PC-9 (cell line): ENCODE results near the gene ANKRD11. TPM values are rescaled to one million over a fixed set of nuclear protein-coding genes. Genes with fewer than 3 reads are reported as not detected.

ENCODE experiments used
- BruUV-seq: library from RNA; stranded (reverse); fragments of 400-500 nt; replicated peaks from 2 replicates; lab custom pipeline; 2021; lab: Mats Ljungman, UMichigan
- CTCF ChIA-PET: fragments of 300-600 bp; sonication (Branson Sonifier 250); formaldehyde crosslinking; loops from one replicate; lab custom pipeline; 2022; ENCODE audit warnings: antibody characterized with exemption; lab: Charles Lee
- POLR2A ChIA-PET: fragments of 300-600 bp; sonication (Branson Sonifier 250); formaldehyde crosslinking; loops from one replicate; lab custom pipeline; 2022; ENCODE audit warnings: antibody characterized with exemption; ENCODE audit not compliant: unreplicated experiment; lab: Charles Lee
- DNase-seq, 2 experiments: peaks; one replicate each; pipeline versions ENCODE4 v3.0.0 to v3.0.0-alpha.2; 2015 to 2022; ENCODE audit warnings: mixed read lengths in 1 of 2
- H2AFZ ChIP-seq: fragments of 200-600 bp; sonication (generic); 2 replicates; pipeline ENCODE4 v1.8.1; 2017; ENCODE audit warnings: antibody characterized with exemption
- H3F3A ChIP-seq: fragments of 200-600 bp; sonication (generic); 2 replicates; pipeline ENCODE4 v1.8.1; 2017; ENCODE audit warnings: antibody characterized with exemption, mild to moderate bottlenecking, low read depth; ENCODE audit not compliant: insufficient read depth
- H3K27ac ChIP-seq: fragments of 200-600 bp; sonication (generic); 2 replicates; pipeline ENCODE4 v1.6.1; 2016; ENCODE audit warnings: mixed run types
- H3K27me3 ChIP-seq: fragments of 200-600 bp; sonication (generic); 2 replicates; pipeline ENCODE4 v1.6.1; 2016; ENCODE audit warnings: low read depth, mixed run types; ENCODE audit not compliant: insufficient read depth
- H3K36me3 ChIP-seq: fragments of 200-600 bp; sonication (generic); 2 replicates; pipeline ENCODE4 v1.6.1; 2016; ENCODE audit warnings: low read depth, mixed run types
- H3K4me1 ChIP-seq: fragments of 200-600 bp; sonication (generic); replicated peaks from 2 replicates; pipeline ENCODE4 v1.6.1; 2016; ENCODE audit warnings: mixed run types; ENCODE audit not compliant: insufficient read depth
- H3K4me2 ChIP-seq: fragments of 200-600 bp; sonication (generic); 2 replicates; pipeline ENCODE4 v1.6.1; 2017; ENCODE audit warnings: mixed run types
- H3K4me3 ChIP-seq: fragments of 200-600 bp; sonication (generic); 2 replicates; pipeline ENCODE4 v1.6.1; 2016; ENCODE audit warnings: mixed run types
- H3K79me2 ChIP-seq: fragments of 200-600 bp; sonication (generic); 2 replicates; pipeline ENCODE4 v1.6.1; 2017; ENCODE audit warnings: low read depth, mixed run types
- H3K9me2 ChIP-seq: fragments of 200-600 bp; sonication (generic); 2 replicates; pipeline ENCODE4 v1.8.1; 2017; ENCODE audit warnings: mild to moderate bottlenecking; ENCODE audit not compliant: insufficient read depth
- H3K9me3 ChIP-seq: fragments of 200-600 bp; sonication (generic); 2 replicates; pipeline ENCODE4 v1.8.1; 2016; ENCODE audit warnings: low read depth; ENCODE audit not compliant: insufficient read depth
- H4K20me1 ChIP-seq: fragments of 200-600 bp; sonication (generic); 2 replicates; pipeline ENCODE4 v1.8.1; 2017; ENCODE audit not compliant: insufficient read depth
- EZH2 ChIP-seq: fragments of 200-600 bp; sonication (generic); IDR thresholded peaks from 2 replicates; pipeline ENCODE4 v1.8.0; 2017; ENCODE audit warnings: antibody characterized with exemption, low read depth
- intact Hi-C: fragments of 100-400 bp; cut with micrococcal nuclease; formaldehyde crosslinking; loops from one replicate; pipeline ENCODE4 v1.10.0; 2022; ENCODE audit not compliant: unreplicated experiment
- total RNA-seq: library from RNA; stranded (reverse); gene quantifications from 2 replicates; pipeline ENCODE4 v1.2.3, GENCODE V29; 2021
- TF ChIP-seq, protein P1 (sequence below): fragments of 200-600 bp; sonication (generic); conservative IDR thresholded peaks from 2 replicates; pipeline ENCODE4 v1.6.1; 2017; ENCODE audit warnings: mixed run types, antibody characterized with exemption, mild to moderate bottlenecking, moderate library complexity

Gene ANKRD11
- total RNA-seq, 1 experiment from 2014 or later: 220 TPM

- no peak for DNase-seq
- Histone ChIP-seq H3K27ac (no peak overlapping the region), H3K79me2 (peaks cover 21% of the 10 kb centered on the region), H3K4me2 (no peak overlapping the region), H3F3A (peaks cover 38% of the 10 kb centered on the region), H4K20me1 (peaks cover 65% of the 10 kb centered on the region), H3K36me3 (peaks cover 40% of the 10 kb centered on the region), H2AFZ (no peak overlapping the region), H3K27me3 (no peaks in the 10 kb centered on the region), H3K9me2 (no peaks in the 10 kb centered on the region), H3K4me3 (no peak overlapping the region), H3K9me3 (no peaks in the 10 kb centered on the region), H3K4me1 (no peaks in the 10 kb centered on the region)
- CTCF ChIA-PET: interaction anchor here (0.5 to 1.0 kb wide), 2 partner anchors 23 to 180 kb away, joined by 4 to 7 read pairs; no protein-coding TSS in a partner anchor
- intact Hi-C loops: no loop called here
- POLR2A ChIA-PET: interaction anchor here (0.6 kb wide), 1 partner anchor 167 kb away, joined by 7 read pairs; no protein-coding TSS in a partner anchor
- TF ChIP-seq, protein P1, sequence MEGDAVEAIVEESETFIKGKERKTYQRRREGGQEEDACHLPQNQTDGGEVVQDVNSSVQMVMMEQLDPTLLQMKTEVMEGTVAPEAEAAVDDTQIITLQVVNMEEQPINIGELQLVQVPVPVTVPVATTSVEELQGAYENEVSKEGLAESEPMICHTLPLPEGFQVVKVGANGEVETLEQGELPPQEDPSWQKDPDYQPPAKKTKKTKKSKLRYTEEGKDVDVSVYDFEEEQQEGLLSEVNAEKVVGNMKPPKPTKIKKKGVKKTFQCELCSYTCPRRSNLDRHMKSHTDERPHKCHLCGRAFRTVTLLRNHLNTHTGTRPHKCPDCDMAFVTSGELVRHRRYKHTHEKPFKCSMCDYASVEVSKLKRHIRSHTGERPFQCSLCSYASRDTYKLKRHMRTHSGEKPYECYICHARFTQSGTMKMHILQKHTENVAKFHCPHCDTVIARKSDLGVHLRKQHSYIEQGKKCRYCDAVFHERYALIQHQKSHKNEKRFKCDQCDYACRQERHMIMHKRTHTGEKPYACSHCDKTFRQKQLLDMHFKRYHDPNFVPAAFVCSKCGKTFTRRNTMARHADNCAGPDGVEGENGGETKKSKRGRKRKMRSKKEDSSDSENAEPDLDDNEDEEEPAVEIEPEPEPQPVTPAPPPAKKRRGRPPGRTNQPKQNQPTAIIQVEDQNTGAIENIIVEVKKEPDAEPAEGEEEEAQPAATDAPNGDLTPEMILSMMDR: no peak
- TF ChIP-seq EZH2: no peak
- BruUV-seq: no TSS peak
Measured at GRCh38 chr16:89288966-89289365, 201.4 kb downstream of the ANKRD11 start.

DNA sequence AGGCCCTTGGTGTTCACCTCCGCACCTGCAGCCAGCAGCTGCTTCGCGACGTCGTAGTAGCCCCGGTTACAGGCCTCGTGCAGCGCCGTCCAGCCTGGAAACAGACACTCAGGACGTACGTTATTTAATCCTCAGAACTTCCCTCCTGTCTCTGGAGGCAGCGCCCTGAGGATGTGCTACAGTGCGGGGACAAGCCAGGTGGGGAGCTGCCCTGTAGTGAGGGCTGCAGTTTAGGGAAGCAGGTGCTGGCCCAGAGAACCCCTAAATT is 201.8 kb downstream of the ANKRD11 start:
- peaks cover 38% of the 10 kb centered on the region for H3F3A ChIP-seq
- intact Hi-C loops: no loop called here
- CTCF ChIA-PET: interaction anchor here (1.0 kb wide), 1 partner anchor 24 kb away, joined by 7 read pairs; no protein-coding TSS in a partner anchor
- TF ChIP-seq EZH2: no peak
- H3K27me3 ChIP-seq: no peaks in the 10 kb centered on the region
- POLR2A ChIA-PET: no interaction called here
- peaks cover 65% of the 10 kb centered on the region for H4K20me1 ChIP-seq
- no peak overlapping the region for H2AFZ ChIP-seq
- H3K4me2 ChIP-seq: no peak overlapping the region
- peaks cover 17% of the 10 kb centered on the region for H3K79me2 ChIP-seq
- no peaks in the 10 kb centered on the region for H3K9me2 ChIP-seq
- H3K4me1 ChIP-seq: no peaks in the 10 kb centered on the region
- no peaks in the 10 kb centered on the region for H3K9me3 ChIP-seq
- no peak overlapping the region for H3K4me3 ChIP-seq
- no TSS peak for BruUV-seq
- peaks cover 40% of the 10 kb centered on the region for H3K36me3 ChIP-seq
- DNase-seq: no peak
- no peak overlapping the region for H3K27ac ChIP-seq

GRCh38 chr16:89287777-89288576 is 202.4 kb downstream of the ANKRD11 start:
- H3K79me2 ChIP-seq: peaks cover 16% of the 10 kb centered on the region
- ChIA-PET CTCF (interaction anchor here (1.0 kb wide), 1 partner anchor 24 kb away, joined by 7 read pairs; no protein-coding TSS in a partner anchor), POLR2A (interaction anchor here (0.6 kb wide), 1 partner anchor 221 kb away, joined by 6 read pairs; no protein-coding TSS in a partner anchor)
- no peak for DNase-seq
- peaks cover 68% of the 10 kb centered on the region for H4K20me1 ChIP-seq
- H3K9me2 ChIP-seq: no peaks in the 10 kb centered on the region
- H3F3A ChIP-seq: peaks cover 41% of the 10 kb centered on the region
- no peak overlapping the region for H3K4me3 ChIP-seq
- no peak overlapping the region for H2AFZ ChIP-seq
- no TSS peak for BruUV-seq
- intact Hi-C loops: no loop called here
- H3K4me2 ChIP-seq: no peak overlapping the region
- no peaks in the 10 kb centered on the region for H3K27me3 ChIP-seq
- H3K27ac ChIP-seq: no peak overlapping the region
- H3K9me3 ChIP-seq: no peaks in the 10 kb centered on the region
- peaks cover 40% of the 10 kb centered on the region for H3K36me3 ChIP-seq
- H3K4me1 ChIP-seq: no peaks in the 10 kb centered on the region
- TF ChIP-seq, protein P1: no peak
- no peak for TF ChIP-seq EZH2
